Measurements from ENCODE around the gene PFKFB3.
"Not testable (repeated sequence)": the region's sequence is repeated elsewhere in the genome, so short reads cannot be mapped to it uniquely, and the experiment has no call there.

The PFKFB3 gene

DNA sequence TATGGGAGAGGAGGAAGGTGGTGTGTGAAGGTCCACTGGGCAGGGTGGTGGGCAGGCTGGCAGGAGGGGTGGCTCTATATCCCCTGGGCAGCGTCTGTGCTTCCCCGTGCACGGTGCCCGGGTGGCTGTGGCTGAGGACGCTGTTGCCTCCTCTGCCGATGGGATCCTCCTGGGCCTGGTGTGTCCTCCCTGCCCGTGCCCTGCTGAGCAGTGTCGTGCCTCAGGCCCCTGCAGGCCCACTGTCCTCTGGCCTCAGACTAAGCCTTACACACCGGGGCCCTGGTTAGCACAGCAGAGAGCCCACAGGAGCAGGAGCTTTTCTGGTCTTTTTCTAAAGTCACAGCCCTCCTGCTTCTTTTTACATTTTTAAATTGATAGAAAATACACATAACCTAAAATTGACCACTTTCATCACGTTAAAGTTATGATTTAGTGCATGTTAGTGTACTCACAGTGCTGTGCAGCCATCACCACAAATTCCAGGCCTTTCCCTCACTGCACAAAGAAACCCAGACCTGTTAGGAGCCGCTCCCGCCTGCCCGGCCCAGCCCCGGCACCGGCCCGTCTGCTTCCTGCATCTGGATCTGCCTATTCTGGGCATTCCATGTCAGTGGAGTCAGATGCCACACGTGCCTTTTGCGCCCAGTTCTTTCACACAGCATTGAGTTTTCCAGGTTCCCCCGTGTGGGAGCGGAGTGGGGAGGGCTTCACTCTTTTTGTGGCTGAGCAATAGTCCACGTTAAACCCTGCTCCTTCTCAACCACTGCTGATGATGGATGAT is 19.4 kb downstream of the PFKFB3 start:
- DNase-seq: no peak

DNA sequence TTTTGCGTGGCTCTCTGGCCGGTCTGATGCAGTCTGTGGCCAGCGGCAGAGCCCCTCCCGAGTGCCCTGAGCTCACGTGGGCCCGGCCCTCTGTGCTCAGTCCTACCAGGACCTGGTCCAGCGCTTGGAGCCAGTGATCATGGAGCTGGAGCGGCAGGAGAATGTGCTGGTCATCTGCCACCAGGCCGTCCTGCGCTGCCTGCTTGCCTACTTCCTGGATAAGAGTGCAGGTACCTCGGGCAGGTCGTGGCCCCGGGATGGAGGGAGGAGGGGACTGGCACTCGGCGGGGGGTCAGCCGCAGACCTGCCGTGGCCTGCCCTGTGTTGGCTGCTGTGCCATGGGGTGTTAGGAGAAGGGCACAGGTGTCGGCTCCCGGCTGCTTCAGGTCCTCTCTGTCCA is 20.0 kb downstream of the PFKFB3 start:
- DNase-seq: no peak

DNA sequence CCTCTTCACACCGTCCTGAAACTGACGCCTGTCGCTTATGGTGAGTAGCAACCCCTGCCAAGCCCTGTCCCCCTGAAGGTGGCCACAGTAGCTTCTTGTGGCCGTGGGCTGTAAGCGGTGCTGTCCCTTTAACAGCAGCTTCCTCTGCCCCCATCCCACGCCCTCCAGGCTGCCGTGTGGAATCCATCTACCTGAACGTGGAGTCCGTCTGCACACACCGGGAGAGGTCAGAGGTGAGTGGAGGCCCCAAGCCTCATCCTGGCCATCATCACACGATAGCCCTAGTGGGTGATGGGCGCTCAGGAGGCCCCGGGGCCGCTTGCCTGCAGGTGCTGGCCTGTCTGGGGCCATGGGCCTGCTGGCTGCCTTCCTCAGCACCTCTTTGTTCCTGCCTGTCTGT is 21.2 kb downstream of the PFKFB3 start:
- no peak for DNase-seq

DNA sequence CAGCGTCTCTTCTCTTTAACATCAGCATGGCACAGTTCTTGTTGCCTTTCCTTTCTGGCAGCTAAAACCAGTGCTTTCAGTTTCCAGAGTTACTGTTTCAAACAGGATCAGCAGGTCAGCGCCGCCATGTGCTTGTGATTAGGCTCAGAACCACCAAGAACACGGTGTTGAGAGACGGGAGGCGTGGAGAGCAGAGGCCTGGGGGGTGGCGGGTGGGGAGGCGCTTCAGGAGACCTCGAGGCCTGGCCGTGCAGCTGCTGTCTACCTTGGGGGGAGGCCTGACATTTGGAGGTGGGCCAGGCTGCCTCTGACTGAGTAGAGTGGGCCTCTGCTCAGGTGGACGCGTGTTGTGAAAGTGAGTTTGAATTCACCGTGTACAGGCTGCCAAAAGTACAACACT is 22.0 kb downstream of the PFKFB3 start:
- DNase-seq: no peak

DNA sequence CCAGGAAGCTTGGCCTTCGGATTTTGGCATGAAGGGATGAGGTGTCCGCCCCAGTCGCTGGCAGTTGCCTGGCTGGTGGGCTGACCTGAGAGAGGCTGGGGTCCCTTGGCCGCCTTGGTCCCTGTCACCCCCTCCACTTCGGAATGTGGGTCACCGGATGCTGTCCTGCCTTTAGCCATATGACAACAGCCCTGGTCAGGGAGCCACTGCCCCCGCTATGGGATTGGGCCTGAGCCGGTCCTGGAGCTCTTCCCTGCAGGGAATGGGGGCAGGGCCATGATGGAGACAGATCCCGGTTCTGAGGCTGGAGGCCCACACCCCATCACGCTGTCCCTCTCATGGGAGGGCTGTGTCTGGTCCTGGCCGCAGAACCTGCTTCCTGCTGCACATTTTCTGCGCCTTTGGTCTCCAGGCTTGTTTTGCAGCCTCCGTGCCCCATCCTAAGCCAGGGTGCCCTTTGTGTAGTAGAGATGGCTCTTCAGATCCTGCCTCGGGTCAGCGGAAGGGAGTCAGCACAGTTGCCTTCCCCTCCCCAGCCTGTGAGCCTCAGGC is 22.6 kb downstream of the PFKFB3 start:
- no peak for DNase-seq

DNA sequence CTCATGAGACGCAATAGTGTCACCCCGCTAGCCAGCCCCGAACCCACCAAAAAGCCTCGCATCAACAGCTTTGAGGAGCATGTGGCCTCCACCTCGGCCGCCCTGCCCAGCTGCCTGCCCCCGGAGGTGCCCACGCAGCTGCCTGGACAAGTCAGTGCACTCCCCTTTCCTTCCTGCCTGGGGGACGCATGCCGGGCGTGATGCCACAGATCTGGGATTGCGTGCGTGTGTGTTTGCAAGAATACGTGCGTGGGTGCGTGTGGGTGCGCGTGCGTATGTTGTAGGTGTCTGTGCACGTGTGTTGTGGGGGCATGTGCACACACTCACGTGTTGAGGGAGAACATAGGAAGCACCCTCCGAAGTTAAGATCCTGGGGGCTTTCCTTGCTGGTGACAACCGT is 23.5 kb downstream of the PFKFB3 start:
- no peak for DNase-seq

DNA sequence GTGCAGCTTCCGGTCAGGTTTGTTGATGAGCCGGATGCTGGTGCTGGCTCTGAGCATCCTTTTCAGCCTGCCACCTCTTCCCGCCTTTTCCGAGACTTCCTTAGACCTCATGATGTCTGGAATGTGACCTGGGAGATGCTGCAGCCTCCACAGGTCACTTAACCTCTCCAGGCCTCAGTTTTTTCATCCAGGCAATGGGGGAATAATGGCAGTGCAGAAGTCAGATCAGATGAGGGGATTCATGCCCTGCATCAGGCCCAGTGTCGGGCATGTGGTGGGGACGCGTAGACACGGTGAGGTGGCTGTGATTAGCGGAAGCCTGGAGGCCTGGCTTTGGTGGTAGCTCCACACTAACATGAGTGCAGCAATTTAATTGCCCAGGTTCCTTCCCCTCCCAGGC is 24.6 kb downstream of the PFKFB3 start:
- DNase-seq: no peak

DNA sequence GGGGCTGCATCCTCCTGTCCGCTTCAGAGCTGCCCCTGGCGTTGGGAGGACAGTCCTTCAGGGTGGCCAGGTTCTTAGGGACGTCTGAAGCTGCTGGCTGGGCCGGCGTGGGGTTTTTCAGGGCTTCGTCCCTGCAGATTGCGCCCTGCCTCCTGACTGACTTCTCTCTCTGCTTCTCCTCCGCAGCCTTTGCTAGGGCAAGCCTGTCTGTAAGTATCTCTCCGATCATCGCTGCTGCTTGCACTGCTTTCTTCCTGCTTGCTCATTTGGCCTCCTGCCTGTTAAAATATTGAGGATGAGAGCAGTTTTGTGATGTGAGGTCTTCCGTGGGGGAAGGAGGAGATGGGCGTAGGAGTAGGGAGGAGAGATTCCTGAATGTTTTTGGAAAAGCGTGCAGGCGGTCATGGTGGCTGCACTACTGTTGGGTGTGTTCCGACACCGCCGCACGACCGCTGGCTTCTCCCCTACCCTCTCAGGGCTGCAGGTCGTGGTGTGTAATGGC is 25.3 kb downstream of the PFKFB3 start:
- no peak for DNase-seq

DNA sequence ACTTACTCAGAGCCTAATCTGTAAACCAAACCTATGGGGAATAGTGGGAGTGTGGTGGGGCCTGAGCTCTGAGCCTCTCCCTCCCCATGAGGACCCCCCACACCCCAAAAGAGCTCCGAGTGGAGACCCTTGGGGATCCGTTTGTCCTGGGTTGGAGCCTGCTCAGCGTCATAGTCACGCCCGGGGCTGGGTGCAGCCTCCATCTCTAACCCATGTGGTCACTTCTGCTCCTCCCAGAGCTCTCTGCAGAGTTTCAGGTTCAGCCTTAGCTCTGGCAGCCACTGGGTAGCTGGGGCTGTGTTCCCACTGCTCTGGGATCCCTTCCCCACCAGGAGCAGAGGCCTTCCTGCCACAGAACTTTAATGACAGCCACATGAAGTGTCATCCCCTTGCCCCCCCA is 25.9 kb downstream of the PFKFB3 start:
- no peak for DNase-seq

GRCh38 chr10:6229290-6229689 is 26.6 kb downstream of the PFKFB3 start:
- DNase-seq: no peak

GRCh38 chr10:6229746-6230145 is 27.0 kb downstream of the PFKFB3 start:
- DNase-seq: no peak

DNA sequence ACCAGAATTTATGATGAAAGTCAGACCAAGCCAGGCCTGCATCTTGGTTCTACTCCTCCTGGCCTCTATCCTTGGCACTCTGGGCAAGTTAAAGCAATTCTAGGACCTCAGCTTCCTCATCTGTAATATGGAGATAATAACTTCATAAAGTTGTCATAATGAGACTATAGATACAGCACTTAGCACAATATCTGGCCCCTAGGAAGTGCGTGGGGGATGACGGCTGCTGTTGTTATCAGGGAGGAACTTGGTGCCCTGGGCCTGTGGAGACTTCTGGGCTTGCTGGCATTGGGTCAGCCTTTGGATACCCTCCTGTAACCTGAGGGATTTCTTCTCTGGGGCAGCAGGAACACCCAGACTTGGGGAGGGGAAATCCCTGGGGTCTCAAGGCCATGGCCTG is 27.6 kb downstream of the PFKFB3 start:
- no peak for DNase-seq

DNA sequence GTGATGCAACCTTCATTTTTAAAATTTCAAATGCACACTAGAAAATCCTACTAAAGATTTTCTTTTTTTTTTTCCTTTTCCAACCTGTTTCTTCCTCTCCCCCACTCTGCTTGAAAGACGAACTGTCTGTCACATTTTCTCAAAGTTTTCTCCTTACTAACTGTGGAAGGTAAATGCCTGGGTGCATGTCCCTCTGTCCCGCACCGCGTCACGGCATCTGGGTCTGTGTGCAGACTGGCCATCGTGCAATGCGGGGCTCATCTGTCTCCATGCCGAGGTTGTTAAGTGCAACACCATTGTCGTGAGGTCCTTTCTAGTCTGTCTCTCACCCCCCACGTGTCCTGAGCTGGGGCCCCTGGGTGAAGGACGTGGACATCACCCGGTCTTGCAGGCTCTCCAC is 28.4 kb downstream of the PFKFB3 start:
- DNase-seq: no peak

DNA sequence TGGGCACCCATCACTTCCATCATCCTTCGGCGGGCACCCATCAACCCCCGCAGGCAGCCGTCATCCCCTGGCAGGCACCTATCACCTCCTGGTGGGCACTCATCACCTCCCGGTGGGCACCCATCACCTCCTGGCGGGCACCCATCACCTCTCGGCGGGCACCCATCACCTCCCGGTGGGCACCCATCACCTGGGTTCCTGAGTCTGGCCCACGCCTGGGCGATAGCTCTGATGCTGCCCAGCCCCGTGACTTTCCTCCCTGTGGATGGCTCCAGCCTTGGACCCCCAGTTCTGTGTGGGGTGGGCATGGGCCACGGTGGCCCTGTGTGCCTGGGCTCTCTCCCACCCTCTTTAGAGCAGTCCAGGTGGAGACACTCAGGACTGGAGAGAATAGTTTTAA is 29.0 kb downstream of the PFKFB3 start:
- DNase-seq: no peak

- no peak for DNase-seq
Measured at GRCh38 chr10:6232225-6232807, 29.6 kb downstream of the PFKFB3 start.

DNA sequence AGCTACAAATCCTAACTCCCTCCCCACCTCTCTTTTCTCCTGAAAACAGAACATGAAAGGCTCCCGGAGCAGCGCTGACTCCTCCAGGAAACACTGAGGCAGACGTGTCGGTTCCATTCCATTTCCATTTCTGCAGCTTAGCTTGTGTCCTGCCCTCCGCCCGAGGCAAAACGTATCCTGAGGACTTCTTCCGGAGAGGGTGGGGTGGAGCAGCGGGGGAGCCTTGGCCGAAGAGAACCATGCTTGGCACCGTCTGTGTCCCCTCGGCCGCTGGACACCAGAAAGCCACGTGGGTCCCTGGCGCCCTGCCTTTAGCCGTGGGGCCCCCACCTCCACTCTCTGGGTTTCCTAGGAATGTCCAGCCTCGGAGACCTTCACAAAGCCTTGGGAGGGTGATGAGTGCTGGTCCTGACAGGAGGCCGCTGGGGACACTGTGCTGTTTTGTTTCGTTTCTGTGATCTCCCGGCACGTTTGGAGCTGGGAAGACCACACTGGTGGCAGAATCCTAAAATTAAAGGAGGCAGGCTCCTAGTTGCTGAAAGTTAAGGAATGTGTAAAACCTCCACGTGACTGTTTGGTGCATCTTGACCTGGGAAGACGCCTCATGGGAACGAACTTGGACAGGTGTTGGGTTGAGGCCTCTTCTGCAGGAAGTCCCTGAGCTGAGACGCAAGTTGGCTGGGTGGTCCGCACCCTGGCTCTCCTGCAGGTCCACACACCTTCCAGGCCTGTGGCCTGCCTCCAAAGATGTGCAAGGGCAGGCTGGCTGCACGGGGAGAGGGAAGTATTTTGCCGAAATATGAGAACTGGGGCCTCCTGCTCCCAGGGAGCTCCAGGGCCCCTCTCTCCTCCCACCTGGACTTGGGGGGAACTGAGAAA is 30.4 kb downstream of the PFKFB3 start:
- no peak for DNase-seq

GRCh38 chr10:6233725-6234277 is 31.1 kb downstream of the PFKFB3 start:
- DNase-seq: no peak

DNA sequence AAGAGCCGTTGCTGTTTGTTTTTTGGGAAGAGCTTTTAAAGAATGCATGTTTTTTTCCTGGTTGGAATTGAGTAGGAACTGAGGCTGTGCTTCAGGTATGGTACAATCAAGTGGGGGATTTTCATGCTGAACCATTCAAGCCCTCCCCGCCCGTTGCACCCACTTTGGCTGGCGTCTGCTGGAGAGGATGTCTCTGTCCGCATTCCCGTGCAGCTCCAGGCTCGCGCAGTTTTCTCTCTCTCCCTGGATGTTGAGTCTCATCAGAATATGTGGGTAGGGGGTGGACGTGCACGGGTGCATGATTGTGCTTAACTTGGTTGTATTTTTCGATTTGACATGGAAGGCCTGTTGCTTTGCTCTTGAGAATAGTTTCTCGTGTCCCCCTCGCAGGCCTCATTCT is 31.6 kb downstream of the PFKFB3 start:
- DNase-seq: no peak

DNA sequence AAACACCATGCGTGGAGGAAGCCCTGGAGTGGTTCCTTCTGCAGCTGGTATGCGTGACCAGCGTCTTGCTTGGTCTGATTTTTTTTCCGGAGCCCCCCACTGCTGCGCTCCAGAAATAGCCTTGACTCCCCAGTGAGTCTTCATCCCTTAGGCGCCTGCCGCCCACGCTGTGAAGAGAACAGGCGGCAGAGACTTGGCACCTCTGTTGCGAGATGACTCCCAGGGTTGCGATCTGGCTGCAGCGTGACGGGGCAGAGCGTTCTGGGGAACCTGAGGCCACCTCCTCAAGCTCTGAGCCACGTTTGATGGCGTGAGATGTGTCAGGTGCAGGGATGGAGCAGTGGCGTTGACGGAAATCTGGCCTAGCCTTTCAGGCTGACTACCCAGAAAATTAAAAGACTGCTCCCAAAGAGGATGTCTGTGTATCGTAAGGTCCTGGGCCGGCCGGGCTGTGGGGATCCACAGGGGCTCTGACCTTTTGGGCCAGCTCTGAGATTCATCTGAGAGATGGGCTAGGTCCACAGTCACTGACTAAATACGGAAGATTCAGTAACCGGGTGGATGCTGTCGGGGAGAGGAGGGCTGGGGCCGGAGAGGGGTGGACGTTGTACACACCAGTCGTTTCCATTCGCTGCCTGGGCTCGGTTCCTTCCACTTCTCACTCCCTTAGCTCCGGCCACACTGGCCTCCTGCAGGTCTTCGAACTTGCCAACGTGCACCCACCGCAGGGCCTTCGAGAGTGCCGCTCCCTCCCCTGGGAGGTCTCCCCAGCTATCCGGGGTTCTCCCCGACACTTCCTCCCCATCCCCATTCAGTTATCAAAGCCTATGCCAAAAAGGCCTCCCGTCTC is 33.8 kb downstream of the PFKFB3 start:
- DNase-seq: no peak

GRCh38 chr10:6237199-6237530 is 34.4 kb downstream of the PFKFB3 start:
- DNase-seq: no peak

- not testable (repeated sequence) for DNase-seq
Measured at GRCh38 chr10:6238587-6239212, 36.0 kb downstream of the PFKFB3 start.

Measured in activated CD4-positive, alpha-beta T cell treated with anti-CD3 and anti-CD28 coated beads, Interleukin-2, amount 50 U/mL, for 16 hours (primary cell).